ENCODE measurements around the gene IL22RA2. TPM values are rescaled to one million over a fixed set of nuclear protein-coding genes. Genes with fewer than 3 reads are reported as not detected.

The IL22RA2 gene
- total and polyA plus RNA-seq, 2 of the 13 experiments (the other 11 are each of a cell fraction or from before 2014, with no cell fraction given): not detected

GRCh38 chr6:137102851-137103492 lies 70.5 kb downstream of the IL22RA2 start:
- H3K36me3 ChIP-seq (replicated peaks in 1 of 2; ENCODE audit: control insufficient read depth in 1 of 2, insufficient read depth in 2 of 2, low read length in 2 of 2): no peaks in the 10 kb centered on the region
- POLR2A ChIA-PET: no interaction called here
- no peak for ATAC-seq
- FAIRE-seq: no peak
- H2AFZ ChIP-seq (ENCODE audit: low read length): no peak overlapping the region
- H3K9me3 ChIP-seq (ENCODE audit: low read length): 0 out of 2 replicates have a peak, but pooled peaks cover 5% of the 10 kb centered on the region
- CTCF ChIA-PET (ENCODE audit: low intra/inter-chr PET ratio, low total read pairs): no interaction called here
- in situ Hi-C loops (cut with HindIII; ENCODE audit: extremely low pct_ligation_motif_present, low pct_unique_long_range_greater_than_20kb) (no loop called here), intact Hi-C loops (cut with micrococcal nuclease; ENCODE audit: unreplicated experiment) (no loop called here)
- H3K27me3 ChIP-seq (ENCODE audit: control insufficient read depth in 1 of 2, insufficient read depth in 2 of 2, low read length in 2 of 2): no peaks in the 10 kb centered on the region; a peak in 1 of 5 replicates
- H3K4me3 ChIP-seq (replicated peaks in 1 of 3; ENCODE audit: insufficient read depth in 1 of 3, low read depth in 2 of 3, low read length in 3 of 3): no peak overlapping the region
- DNase-seq (ENCODE audit: low spot score): no peak
- peaks cover 6% of the 10 kb centered on the region for H3K4me1 ChIP-seq (ENCODE audit: insufficient read depth, low read length)
- no peaks in the 10 kb centered on the region for H3K79me2 ChIP-seq (ENCODE audit: insufficient read depth, low read length)
- H4K20me1 ChIP-seq (ENCODE audit: insufficient read depth, low read length): no peaks in the 10 kb centered on the region
- no peak overlapping the region for H3K9ac ChIP-seq (ENCODE audit: insufficient read depth, low read depth, low read length)
- BruUV-seq (replicated peaks): no TSS peak
- H3K4me2 ChIP-seq (ENCODE audit: low read depth, low read length): no peak overlapping the region
- TF ChIP-seq ZBTB33 (CRISPR knock-in tag; IDR thresholded peaks at IDR 0.05) (no peak), SIX1 (CRISPR knock-in tag; IDR thresholded peaks at IDR 0.05; ENCODE audit: borderline replicate concordance) (no peak), KLF9 (CRISPR knock-in tag; IDR thresholded peaks at IDR 0.05; ENCODE audit: low read depth) (no peak), ASH2L (IDR thresholded peaks at IDR 0.05; ENCODE audit: insufficient read length, low read depth, low read length) (no peak), POLR2A (IDR thresholded peaks at IDR 0.05; ENCODE audit: insufficient read depth in 1 of 2, low read depth in 2 of 2, low read length in 2 of 2) (no peak), ZNF850 (CRISPR knock-in tag; conservative IDR thresholded peaks at IDR 0.05) (no peak), FUBP1 (CRISPR knock-in tag; IDR thresholded peaks at IDR 0.05; ENCODE audit: borderline replicate concordance) (no peak), DBP (CRISPR knock-in tag; IDR thresholded peaks at IDR 0.05; ENCODE audit: not compliant biosample characterization) (no peak), ZNF574 (CRISPR knock-in tag; IDR thresholded peaks at IDR 0.05) (no peak), ZNF274 (CRISPR knock-in tag; IDR thresholded peaks at IDR 0.05) (no peak), MTF1 (CRISPR knock-in tag; IDR thresholded peaks at IDR 0.05) (no peak), ZNF160 (CRISPR knock-in tag; IDR thresholded peaks at IDR 0.05) (no peak), NBN (conservative IDR thresholded peaks at IDR 0.05) (no peak), ZNF816 (CRISPR knock-in tag; IDR thresholded peaks at IDR 0.05; ENCODE audit: borderline replicate concordance) (no peak), ZNF678 (CRISPR knock-in tag; IDR thresholded peaks at IDR 0.05) (no peak)
- H3K27ac ChIP-seq (ENCODE audit: extremely low read length, insufficient read depth, low read length): no peak overlapping the region

All from HepG2 (cell line).